HG02642 (cell line): ENCODE data around the gene LTO1.

Experiments used
- ATAC-seq: cut with Tn5 transposase; IDR thresholded peaks from one replicate; pipeline ENCODE4 v1.9.1; 2021; ENCODE audit warnings: mild to moderate bottlenecking; ENCODE audit not compliant: unreplicated experiment, poor library complexity

LTO1 gene

GRCh38 chr11:69648679-69649575 is 26.2 kb downstream of the LTO1 start:
- ATAC-seq: no peak

- ATAC-seq: no peak
Observed at GRCh38 chr11:69647761-69648497, 27.2 kb downstream of the LTO1 start.

- no peak for ATAC-seq
Observed at GRCh38 chr11:69647390-69647748, 27.8 kb downstream of the LTO1 start.

GRCh38 chr11:69646493-69647389 is 28.4 kb downstream of the LTO1 start:
- ATAC-seq: no peak

- no peak for ATAC-seq
Observed at GRCh38 chr11:69645801-69646492, 29.2 kb downstream of the LTO1 start.

- ATAC-seq: no peak
Observed at GRCh38 chr11:69644962-69645675, 30.0 kb downstream of the LTO1 start.

GRCh38 chr11:69644071-69644961 is 30.8 kb downstream of the LTO1 start:
- ATAC-seq: no peak

GRCh38 chr11:69643646-69644045 is 31.5 kb downstream of the LTO1 start:
- ATAC-seq: no peak

- peak; percentile 56 for ATAC-seq
Observed at GRCh38 chr11:69642913-69643632, 32.1 kb downstream of the LTO1 start.

- no peak for ATAC-seq
Observed at GRCh38 chr11:69642549-69642912, 32.6 kb downstream of the LTO1 start.

- no peak for ATAC-seq
Observed at GRCh38 chr11:69641681-69642548, 33.2 kb downstream of the LTO1 start.

- no peak for ATAC-seq
Observed at GRCh38 chr11:69640995-69641581, 34.1 kb downstream of the LTO1 start, which contains the start of gene CCND1. TSS of gene CCND1 (plus strand) at chr11:69641156. CDS start at chr11:69641314, 158 bp downstream.

- no peak for ATAC-seq
Observed at GRCh38 chr11:69640260-69640994, 34.7 kb downstream of the LTO1 start.

GRCh38 chr11:69639831-69640230 is 35.3 kb downstream of the LTO1 start:
- no peak for ATAC-seq

- ATAC-seq: no peak
Observed at GRCh38 chr11:69638941-69639681, 36.0 kb downstream of the LTO1 start.
